Measurements from ENCODE around the gene DDOST.

The DDOST gene

GRCh38 chr1:20645414-20645813 is 15.8 kb downstream of the DDOST start:
- POLR2A ChIA-PET (ENCODE audit: low non-redundant PET): no interaction called here
- DNase-seq (ENCODE audit: low spot score): no peak
- CTCF ChIA-PET: no interaction called here

GRCh38 chr1:20644416-20644815 is 16.8 kb downstream of the DDOST start:
- ChIA-PET POLR2A (ENCODE audit: low non-redundant PET) (interaction anchor here (0.5 kb wide), 1 partner anchor 77 kb away, joined by 3 read pairs; no protein-coding TSS in a partner anchor), CTCF (no interaction called here)
- DNase-seq (ENCODE audit: low spot score): no peak
- H3K27ac ChIP-seq: no peak overlapping the region
- no peak for TF ChIP-seq CTCF (conservative IDR thresholded peaks at IDR 0.05; ENCODE audit: low read depth)

More at GRCh38 chr1:20645414-20645813, 15.8 kb downstream of the DDOST start:
- H3K27ac ChIP-seq: no peak overlapping the region
- TF ChIP-seq CTCF (conservative IDR thresholded peaks at IDR 0.05; ENCODE audit: low read depth): no peak

GRCh38 chr1:20643080-20643479 is 18.1 kb downstream of the DDOST start:
- POLR2A ChIA-PET (ENCODE audit: low non-redundant PET): no interaction called here
- no peak for TF ChIP-seq CTCF (conservative IDR thresholded peaks at IDR 0.05; ENCODE audit: low read depth)
- DNase-seq (ENCODE audit: low spot score): no peak
- CTCF ChIA-PET: no interaction called here
- no peak overlapping the region for H3K27ac ChIP-seq

- TF ChIP-seq CTCF (conservative IDR thresholded peaks at IDR 0.05; ENCODE audit: low read depth): no peak
- no peak for DNase-seq (ENCODE audit: low spot score)
- no peak overlapping the region for H3K27ac ChIP-seq
- CTCF ChIA-PET: interaction anchor here (0.5 to 0.7 kb wide), 2 partner anchors 12 to 727 kb away, joined by 3 to 5 read pairs; no protein-coding TSS in a partner anchor
- POLR2A ChIA-PET (ENCODE audit: low non-redundant PET): interaction anchor here (0.5 kb wide), 1 partner anchor 124 kb away, joined by 4 read pairs; no protein-coding TSS in a partner anchor
Measured at GRCh38 chr1:20641975-20642374, 19.2 kb downstream of the DDOST start.

- DNase-seq (ENCODE audit: low spot score): peak; percentile 63
- peak; percentile 85 for TF ChIP-seq CTCF (conservative IDR thresholded peaks at IDR 0.05; ENCODE audit: low read depth)
- H3K27ac ChIP-seq: no peak overlapping the region
- ChIA-PET CTCF (interaction anchor here (2.1 kb wide), 1 partner anchor 118 kb away, joined by 5 read pairs; no protein-coding TSS in a partner anchor), POLR2A (ENCODE audit: low non-redundant PET) (no interaction called here)
Measured at GRCh38 chr1:20640183-20640597, 21.0 kb downstream of the DDOST start.

- ChIA-PET CTCF (no interaction called here), POLR2A (ENCODE audit: low non-redundant PET) (no interaction called here)
- no peak overlapping the region for H3K27ac ChIP-seq
- no peak for TF ChIP-seq CTCF (conservative IDR thresholded peaks at IDR 0.05; ENCODE audit: low read depth)
- no peak for DNase-seq (ENCODE audit: low spot score)
Measured at GRCh38 chr1:20636785-20637347, 24.3 kb downstream of the DDOST start.
